GM12892 (cell line): ENCODE results near the gene DIO1.

ENCODE experiments used
- POLR2A ChIP-seq: IDR thresholded peaks from 2 replicates; pipeline ENCODE4 v1.6.1; 2011; ENCODE audit warnings: low read depth, low read length, control low read depth
- POLR2AphosphoS5 ChIP-seq: IDR thresholded peaks from 2 replicates; pipeline ENCODE4 v1.6.1; 2011; ENCODE audit warnings: low read depth, low read length, control low read depth

DNA sequence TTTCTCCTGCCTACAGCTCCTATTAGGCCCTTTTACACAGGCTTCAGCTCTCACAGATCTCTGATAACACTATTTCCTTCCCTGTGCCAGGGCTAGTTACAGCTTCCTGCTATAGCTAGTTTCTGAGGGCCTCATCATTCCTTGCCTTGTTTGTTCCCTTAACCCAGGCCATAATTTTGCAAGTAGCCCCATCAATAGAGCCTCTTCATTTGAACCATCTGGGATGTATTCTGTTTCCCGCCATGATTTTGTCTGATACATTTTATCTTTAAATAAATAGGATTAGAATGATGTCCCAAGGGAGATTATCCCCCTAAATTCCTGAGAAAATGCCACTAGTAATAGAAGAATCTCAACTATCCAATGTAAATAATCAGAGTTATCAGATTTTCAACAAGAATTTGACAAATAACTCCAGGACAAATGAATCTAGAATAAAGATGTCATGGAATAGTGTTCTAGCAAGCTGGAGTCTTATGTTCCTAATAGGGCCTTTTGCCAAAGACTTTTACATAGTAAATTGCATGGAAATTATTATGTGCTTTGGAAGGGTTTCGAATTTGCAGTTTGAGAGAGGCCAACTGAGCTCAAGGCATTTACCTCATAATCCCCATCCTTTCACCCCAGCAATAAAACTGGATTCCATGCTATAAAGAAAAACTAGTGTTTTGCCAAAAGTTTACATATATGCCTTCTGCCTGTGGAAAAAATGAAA lies 35.4 kb downstream of the DIO1 start:
- TF ChIP-seq POLR2AphosphoS5 (no peak), POLR2A (no peak)
